Chondrocyte (in vitro differentiated cells): ENCODE results near the gene HSD17B14. TPM values are rescaled to one million over a fixed set of nuclear protein-coding genes. Genes with fewer than 3 reads are reported as not detected.
"Not testable (repeated sequence)": the region's sequence is repeated elsewhere in the genome, so short reads cannot be mapped to it uniquely, and the experiment has no call there.

Experiments
- DNase-seq: peaks from one replicate; pipeline ENCODE4 v3.0.0; 2021; ENCODE audit warnings: mixed read lengths, low spot score
- H3K27ac Mint-ChIP-seq: one replicate; pipeline ENCODE4 v1.8.0; 2021; ENCODE audit warnings: mild to moderate bottlenecking, moderate library complexity, mixed read lengths; ENCODE audit not compliant: unreplicated experiment
- H3K27me3 Mint-ChIP-seq: 2 replicates; pipeline ENCODE4 v1.8.0; 2021; ENCODE audit warnings: low read depth, mixed read lengths
- H3K36me3 Mint-ChIP-seq: 2 replicates; pipeline ENCODE4 v1.8.0; 2021; ENCODE audit warnings: low read depth, mixed read lengths
- H3K4me1 Mint-ChIP-seq: 2 replicates; pipeline ENCODE4 v1.8.0; 2021; ENCODE audit warnings: low read depth, mild to moderate bottlenecking, mixed read lengths
- H3K4me3 Mint-ChIP-seq: one replicate; pipeline ENCODE4 v1.8.0; 2021; ENCODE audit warnings: mild to moderate bottlenecking, moderate library complexity, mixed read lengths; ENCODE audit not compliant: unreplicated experiment
- H3K9me3 Mint-ChIP-seq: 2 replicates; pipeline ENCODE4 v1.8.0; 2021; ENCODE audit warnings: low read depth, mixed read lengths
- CTCF ChIP-seq: fragments of 200-600 bp; sonication (generic); IDR thresholded peaks from 2 replicates; pipeline ENCODE4 v1.5.0; 2021; ENCODE audit warnings: antibody characterized with exemption, mild to moderate bottlenecking, moderate library complexity
- total RNA-seq: library from RNA; stranded (reverse); gene quantifications from 3 replicates; pipeline ENCODE4 v1.2.1, GENCODE V29; 2021

Gene HSD17B14
- total RNA-seq, 1 donor from 2014 or later: 13.6 TPM

- Mint-ChIP-seq H3K36me3 (peaks cover 42% of the 10 kb centered on the region), H3K27me3 (no peaks in the 10 kb centered on the region), H3K4me3 (peak overlapping the region; percentile 99), H3K4me1 (peaks cover 55% of the 10 kb centered on the region), H3K27ac (peak overlapping the region; percentile 100), H3K9me3 (no peaks in the 10 kb centered on the region)
- no peak for DNase-seq
- TF ChIP-seq CTCF: no peak
These were observed 36.7 kb upstream of the HSD17B14 start for GRCh38 chr19:48872884-48873475.

- no peaks in the 10 kb centered on the region for H3K9me3 Mint-ChIP-seq
- peak within 1 kb of the TSS; percentile 99 for H3K4me3 Mint-ChIP-seq
- H3K36me3 Mint-ChIP-seq: peaks cover 37% of the 10 kb centered on the region
- no peaks in the 10 kb centered on the region for H3K27me3 Mint-ChIP-seq
- H3K27ac Mint-ChIP-seq: peak within 1 kb of the TSS; percentile 100
- TF ChIP-seq CTCF: no peak
- DNase-seq: peak; percentile 97
- H3K4me1 Mint-ChIP-seq: peaks cover 54% of the 10 kb centered on the region
These were observed 36.0 kb upstream of the HSD17B14 start, which contains the start of gene PPP1R15A for GRCh38 chr19:48872182-48872883. Gene PPP1R15A (plus strand): TSS chr19:48872421. CDS start chr19:48873234, 813 bp downstream.

- peak overlapping the region; percentile 99 for H3K4me3 Mint-ChIP-seq
- not testable (repeated sequence) for H3K27me3 Mint-ChIP-seq, H3K9me3 Mint-ChIP-seq, DNase-seq
- peak overlapping the region; percentile 100 for H3K27ac Mint-ChIP-seq
- H3K36me3 Mint-ChIP-seq: peaks cover 37% of the 10 kb centered on the region
- peaks cover 58% of the 10 kb centered on the region for H3K4me1 Mint-ChIP-seq
These were observed 35.3 kb upstream of the HSD17B14 start for GRCh38 chr19:48871471-48872181.

GRCh38 chr19:48870048-48870447 lies 33.8 kb upstream of the HSD17B14 start:
- Mint-ChIP-seq H3K27me3 (no peaks in the 10 kb centered on the region), H3K4me3 (no peak overlapping the region), H3K4me1 (peaks cover 44% of the 10 kb centered on the region), H3K36me3 (peaks cover 24% of the 10 kb centered on the region), H3K27ac (peak overlapping the region; percentile 17), H3K9me3 (no peaks in the 10 kb centered on the region)
- DNase-seq: no peak
- TF ChIP-seq CTCF: no peak

GRCh38 chr19:48868114-48868886 lies 32.0 kb upstream of the HSD17B14 start, which contains the start of gene PLEKHA4:
Gene PLEKHA4 (minus strand): TSS chr19:48868617. CDS start chr19:48867620, 997 bp downstream.
- H3K4me3 Mint-ChIP-seq: peak within 1 kb of the TSS; percentile 78
- peaks cover 12% of the 10 kb centered on the region for H3K36me3 Mint-ChIP-seq
- peak within 1 kb of the TSS; percentile 94 for H3K27ac Mint-ChIP-seq
- H3K9me3 Mint-ChIP-seq: no peaks in the 10 kb centered on the region
- peaks cover 30% of the 10 kb centered on the region for H3K4me1 Mint-ChIP-seq
- no peak for TF ChIP-seq CTCF
- H3K27me3 Mint-ChIP-seq: no peaks in the 10 kb centered on the region
- no peak for DNase-seq
